GM19324 (cell line): ENCODE measurements around the gene DRD4.
"Not testable (repeated sequence)": the region's sequence is repeated elsewhere in the genome, so short reads cannot be mapped to it uniquely, and the experiment has no call there.

Experiments used
- ATAC-seq: cut with Tn5 transposase; IDR thresholded peaks from one replicate; pipeline ENCODE4 v1.9.1; 2021; ENCODE audit warnings: mild to moderate bottlenecking, moderate library complexity; ENCODE audit not compliant: unreplicated experiment, low FRiP score

Gene DRD4

DNA sequence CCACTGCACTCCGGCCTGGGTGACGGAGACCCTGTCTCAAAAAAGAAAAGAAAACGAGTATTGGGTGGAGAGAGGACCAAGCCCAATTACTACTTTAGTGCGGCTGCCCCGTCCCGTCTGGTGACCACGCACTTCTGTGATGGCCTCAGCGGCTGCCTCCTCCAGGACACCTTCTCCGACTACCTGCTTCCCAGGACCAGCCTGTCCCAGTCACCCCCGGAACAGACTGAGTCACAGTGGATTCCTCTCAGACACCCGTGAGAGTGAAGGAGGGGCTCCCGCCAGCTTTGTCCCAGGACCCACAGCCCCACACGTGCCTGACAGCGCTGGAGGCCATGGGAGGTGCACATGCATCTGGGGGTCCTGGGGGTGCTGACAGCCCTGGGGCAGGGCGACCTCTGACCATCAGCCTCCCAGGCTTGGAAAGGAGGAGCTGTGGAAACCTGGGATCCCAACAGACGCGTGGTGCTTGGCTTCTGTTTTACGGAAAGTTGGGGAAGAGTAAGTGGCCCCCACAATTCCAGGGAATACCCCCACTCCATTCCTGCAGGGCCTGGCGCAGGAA lies 4.8 kb downstream of the DRD4 start:
- no peak for ATAC-seq

DNA sequence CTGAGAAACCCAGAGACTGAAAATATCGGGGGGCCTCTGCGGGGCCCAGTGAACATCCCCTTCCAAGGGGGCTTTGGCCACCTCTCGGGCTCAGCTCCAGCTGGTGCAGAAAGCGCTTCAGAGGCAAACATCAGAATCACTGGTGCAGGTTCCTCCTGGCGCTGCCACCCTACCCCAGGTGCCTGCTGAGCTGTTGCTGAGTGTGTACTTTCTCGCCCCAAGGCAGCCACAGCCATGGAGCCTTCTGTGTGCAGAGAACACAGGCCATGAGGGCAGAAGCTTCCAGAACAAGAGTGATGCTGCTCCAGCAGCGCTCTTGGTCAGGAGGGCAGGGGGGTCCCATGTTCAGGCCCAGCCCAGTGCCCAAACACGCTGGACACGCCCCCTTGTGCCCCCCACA lies 6.3 kb downstream of the DRD4 start:
- ATAC-seq, result no peak

DNA sequence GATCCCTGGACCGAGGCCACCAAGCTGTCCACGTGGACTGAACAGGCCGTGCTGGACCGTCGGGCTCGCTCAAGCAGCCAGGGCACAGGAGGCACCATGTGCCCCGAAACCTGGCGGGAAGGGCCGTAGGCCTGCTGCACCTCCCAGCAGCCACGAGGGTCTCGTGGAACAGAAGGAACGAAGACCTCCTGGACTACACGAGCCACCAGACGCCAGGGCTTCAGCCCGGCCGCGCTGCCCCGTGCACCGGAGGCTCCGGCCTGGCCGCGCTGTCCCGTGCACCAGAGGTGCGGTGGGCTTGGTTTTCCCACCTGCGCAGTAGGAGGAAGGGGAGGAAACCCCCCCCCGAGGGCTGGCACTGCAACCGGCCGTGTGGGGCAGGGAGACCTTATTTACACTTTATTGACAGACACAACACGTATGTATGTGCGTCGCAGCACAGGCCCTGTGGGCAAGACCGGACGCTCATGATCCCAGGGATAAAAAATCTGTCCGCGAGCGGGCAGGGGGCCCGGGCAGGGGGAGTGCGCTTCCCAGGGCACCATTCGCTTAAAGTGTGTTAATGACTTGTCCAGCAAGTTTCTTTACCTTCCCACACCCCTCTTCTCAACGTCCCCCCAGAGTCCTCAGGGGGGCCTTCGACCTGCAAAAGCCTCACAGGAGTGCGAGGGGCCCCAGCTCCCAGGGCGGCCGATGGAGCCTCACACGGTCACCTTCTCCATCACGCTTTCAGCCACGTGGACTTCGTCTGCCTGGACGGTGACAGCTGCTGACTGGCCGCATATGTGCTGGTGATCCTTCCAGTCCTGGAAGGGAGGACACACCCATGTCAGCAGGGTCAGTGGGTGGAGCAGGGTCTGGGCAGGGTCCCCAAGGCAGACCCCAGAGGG lies 7.0 kb downstream of the DRD4 start:
- no peak for ATAC-seq

DNA sequence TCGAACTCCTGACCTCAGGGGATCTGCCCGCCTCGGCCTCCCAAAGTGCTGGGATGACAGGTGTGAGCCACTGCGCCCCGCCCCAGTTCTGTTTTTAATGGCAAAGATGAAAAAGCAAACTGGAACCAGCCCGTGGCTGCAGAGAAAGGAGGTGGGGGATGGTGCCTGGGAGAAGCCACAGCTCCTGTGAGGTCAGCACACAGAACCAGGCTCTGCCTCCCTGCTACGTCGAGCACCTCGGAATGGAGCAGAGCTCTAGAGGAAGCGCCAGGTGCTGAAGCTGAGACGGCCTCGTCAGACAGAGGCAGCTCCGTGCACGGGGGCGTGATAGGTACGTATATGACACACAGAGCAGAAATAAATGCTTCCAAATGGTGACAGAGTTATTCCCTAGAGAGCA lies 8.5 kb downstream of the DRD4 start:
- no peak for ATAC-seq

DNA sequence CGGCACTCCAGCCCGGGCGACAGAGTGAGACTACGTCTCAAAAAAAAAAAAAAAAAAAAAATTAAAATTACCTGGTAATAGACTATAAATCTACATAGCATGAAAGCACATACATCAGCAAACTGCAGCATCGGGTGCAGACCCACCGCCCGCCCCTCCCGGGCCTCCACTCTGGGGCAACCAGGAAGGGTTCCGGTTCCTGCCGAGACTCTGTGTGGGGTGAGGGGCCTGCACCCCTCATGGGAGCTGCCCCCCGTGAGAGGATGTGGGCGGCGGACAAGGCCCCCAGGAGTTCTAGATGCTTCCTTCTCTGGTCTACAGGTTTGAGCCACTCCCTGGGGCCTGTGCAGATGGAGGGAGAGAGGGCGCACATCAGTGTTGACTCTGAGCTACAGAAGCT lies 9.1 kb downstream of the DRD4 start:
- ATAC-seq, result no peak

DNA sequence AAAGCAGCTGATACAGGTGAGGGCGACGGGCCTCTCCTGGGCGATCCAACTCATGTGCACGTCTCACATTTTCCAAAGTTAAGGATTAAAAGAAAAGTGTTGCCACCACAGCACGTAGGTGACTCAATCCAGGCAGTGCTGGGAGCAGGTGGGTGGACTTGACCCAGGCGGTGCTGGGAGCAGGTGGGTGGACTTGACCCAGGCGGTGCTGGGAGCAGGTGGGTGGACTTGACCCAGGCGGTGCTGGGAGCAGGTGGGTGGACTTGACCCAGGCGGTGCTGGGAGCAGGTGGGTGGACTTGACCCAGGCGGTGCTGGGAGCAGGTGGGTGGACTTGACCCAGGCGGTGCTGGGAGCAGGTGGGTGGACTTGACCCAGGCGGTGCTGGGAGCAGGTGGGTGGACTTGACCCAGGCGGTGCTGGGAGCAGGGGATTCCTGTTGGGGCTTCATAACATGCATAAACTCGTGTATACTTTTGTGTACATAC lies 10.6 kb downstream of the DRD4 start:
- not testable (repeated sequence) for ATAC-seq

DNA sequence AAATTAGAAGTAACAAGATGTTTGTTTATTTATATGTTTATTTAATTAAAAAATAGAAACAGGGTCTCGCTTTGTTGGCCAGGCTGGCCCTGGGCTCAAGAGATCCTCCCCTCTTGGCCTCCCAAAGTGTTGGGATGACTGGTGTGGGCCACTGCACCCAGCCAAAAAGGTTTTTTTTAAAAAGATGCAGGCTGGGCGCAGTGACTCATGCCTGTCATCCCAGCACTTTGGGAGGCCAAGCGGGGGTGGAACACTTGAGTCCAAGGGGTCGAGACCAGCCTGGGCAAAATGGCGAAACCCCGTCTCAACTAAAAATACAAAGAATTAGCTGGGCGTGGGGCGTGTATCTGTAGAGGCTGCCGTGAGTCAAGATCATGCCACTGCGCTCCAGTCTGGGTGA lies 13.4 kb downstream of the DRD4 start:
- ATAC-seq, result no peak

DNA sequence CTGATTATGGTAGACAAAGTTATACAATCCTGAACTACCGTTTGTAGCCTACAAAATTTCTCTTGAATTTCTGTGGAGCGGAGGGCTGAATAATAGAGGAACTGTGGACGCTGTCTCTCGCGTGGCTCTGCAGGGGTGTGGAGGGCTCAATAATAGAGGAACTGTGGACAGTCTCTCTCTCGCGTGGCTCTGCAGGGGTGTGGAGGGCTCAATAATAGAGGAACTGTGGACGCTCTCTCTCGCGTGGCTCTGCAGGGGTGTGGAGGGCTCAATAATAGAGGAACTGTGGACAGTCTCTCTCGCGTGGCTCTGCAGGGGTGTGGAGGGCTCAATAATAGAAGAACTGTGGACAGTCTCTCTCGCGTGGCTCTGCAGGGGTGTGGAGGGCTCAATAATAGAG lies 16.1 kb downstream of the DRD4 start:
- not testable (repeated sequence) for ATAC-seq

DNA sequence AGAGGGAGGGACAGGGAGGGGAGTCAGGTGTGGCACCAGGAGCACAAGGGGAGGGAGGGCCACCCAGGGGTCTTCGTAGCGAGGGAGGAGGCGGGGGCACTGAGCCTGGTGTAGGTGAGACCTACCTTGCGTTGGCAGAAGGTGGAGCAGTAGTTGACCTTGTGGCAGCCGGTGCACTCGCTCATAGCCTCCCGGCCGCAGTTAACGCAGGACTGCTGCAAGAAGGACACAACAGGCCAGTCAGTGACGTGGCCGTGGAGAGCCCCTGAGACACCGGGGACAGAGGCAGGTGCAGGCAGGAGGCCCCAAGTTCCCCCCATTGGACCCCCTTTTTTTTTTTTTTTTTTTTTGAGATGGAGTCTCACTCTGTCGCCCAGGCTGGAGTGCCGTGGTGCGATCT lies 16.8 kb downstream of the DRD4 start:
- ATAC-seq, result no peak

DNA sequence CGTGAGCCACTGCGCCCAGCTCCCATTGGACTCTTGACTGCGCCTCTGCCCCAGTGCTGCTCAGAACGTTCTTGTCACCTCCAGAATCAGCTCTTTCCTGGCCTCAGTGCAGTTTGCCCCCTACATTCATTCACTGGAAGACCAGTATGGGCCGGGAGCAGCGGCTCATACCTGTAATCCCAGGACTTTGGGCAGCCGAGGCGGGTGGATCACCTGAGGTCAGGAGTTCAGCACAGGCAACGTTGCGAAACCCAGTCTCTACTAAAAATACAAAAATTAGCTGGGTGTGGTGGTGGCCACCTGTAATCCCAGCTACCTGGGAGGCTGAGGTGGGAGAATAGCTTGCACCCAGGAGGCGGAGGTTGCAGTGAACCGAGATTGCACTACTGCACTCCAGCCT lies 17.4 kb downstream of the DRD4 start:
- ATAC-seq, result not testable (repeated sequence)

DNA sequence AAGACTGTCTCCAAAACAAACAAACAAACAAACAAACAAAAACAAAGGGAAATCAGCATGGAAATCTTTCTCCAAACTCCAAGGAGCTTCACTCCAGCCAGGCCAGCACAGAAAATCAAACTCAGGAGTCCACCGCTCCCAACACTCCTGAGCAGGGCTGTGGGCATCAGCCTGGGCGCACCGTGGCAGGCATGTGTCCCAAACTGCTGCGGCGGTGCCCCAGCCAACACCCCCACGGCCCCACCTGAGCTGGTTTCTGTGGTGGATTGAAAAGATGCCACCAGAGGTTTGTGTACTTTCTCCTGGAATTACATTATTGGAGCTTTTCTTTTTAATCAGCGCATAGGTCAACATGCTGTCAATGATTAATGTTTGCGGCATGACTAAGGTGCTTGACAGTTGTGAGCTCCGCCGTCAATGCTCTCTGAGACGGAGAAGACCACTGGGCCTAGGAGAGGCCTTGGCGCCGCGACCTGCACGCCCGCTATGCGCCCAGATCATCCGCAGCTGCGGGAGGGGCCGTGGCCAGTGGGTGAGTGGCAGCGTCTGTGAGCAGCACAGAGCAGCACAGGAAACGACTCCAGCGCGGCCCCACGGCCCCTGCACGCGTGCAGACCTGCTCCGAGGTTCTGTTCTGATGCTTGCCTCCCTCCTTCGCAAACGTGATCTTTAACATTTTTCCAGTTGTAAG lies 18.1 kb downstream of the DRD4 start:
- ATAC-seq, result no peak

DNA sequence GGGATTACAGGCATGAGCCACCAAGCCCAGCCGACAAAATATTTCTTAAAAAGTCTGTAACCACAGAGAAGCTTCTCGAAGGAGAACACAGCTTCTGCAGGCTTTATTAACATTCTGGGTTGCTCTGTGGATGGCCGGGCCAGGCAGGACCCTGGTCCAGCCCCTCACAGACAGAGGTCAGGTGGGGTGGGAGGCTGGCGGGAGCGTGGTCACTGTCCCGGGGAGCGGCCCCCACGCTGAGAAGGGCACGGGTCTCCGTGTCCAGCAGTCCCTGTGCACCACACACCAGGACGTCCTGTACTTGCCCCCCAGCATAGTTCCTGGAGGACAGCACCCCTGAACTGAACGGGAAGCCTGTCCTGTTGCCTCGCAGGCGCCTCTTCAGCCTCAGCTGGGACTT lies 19.4 kb downstream of the DRD4 start:
- no peak for ATAC-seq

DNA sequence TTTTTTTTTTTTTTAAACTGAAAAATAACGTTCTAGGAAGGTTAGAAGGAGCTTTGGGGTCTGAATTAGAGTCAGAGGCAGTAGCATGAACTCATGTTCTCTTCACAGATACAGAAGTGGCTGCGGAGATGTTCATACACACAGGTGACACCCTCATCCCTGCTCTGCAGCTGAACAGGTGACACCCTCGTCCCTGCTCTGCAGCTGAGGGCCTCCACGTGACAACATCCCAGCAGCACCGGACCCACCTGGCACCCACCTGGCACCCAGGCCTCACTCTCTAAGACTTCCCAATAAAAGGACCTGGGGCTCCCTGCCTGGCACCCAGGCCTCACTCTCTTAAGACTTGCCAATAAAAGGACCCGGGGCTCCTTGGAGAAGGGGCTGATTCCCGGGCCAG lies 19.8 kb downstream of the DRD4 start:
- no peak for ATAC-seq

DNA sequence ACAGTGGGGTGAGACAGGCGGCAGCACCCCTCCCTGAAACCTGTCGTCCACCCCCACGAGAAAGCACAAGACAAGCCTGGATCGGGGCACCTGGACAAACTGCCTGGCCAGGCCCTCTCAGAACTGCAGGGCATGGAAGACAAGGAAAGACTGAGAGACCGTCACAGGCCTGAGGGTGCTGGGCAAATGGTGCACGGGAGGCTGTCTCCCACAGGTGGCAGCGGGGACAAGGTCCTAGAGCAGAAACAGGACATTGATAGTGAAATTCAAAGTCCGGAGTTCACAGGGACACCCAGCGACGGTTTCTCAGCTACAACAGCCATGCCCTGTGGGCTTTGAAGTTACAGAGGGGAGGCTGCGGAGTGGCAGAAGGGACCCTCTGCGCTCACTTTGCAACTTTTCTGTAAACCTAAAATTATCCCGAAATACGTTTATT lies 20.6 kb downstream of the DRD4 start:
- no peak for ATAC-seq

DNA sequence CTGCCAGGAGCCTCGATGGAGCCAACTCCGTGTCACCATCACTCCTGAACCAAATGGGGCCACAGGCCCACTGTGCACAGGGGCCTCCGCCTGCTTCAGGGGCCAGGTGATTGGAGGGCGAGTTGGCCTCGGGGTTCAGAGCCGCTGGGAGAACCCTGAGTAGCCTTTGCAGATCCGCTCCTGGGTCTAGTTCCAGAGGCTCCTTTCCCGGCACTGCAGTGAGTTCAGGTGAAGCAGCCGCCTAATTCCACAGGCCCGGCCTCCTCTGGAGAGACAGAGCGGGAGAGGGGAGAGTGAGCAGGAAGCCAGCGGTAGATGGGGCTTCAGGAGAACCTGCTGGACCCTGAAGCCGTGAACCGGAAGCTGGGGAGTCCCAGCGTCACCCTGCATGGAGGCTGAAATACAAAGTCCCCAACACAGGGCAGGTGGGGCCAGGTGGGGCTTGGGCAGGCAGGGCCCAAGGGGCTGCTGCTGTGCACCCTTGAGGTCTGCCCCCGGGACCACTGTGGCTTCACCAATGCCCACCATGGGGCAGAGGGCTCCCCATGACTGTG lies 22.5 kb downstream of the DRD4 start:
- ATAC-seq, result no peak

DNA sequence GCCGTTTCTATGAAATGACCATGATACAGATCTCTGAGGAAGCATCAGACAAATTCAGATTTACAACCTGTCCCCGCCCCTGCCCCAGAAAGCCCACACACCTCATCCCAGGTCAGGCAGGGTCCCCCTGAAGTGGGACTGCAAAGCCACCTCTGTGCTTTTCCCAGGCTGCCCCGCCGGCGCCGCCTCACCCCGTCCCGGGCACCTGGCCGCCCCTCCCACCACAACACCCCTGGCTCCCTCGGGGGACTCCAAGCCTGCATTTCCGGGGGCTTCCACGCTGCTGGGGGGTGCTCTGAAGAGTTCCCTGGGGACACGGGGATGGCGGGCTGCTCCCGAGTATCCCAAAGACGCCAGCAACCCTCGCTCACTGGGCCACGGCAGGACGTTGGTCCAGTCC lies 23.2 kb downstream of the DRD4 start:
- ATAC-seq, result no peak

DNA sequence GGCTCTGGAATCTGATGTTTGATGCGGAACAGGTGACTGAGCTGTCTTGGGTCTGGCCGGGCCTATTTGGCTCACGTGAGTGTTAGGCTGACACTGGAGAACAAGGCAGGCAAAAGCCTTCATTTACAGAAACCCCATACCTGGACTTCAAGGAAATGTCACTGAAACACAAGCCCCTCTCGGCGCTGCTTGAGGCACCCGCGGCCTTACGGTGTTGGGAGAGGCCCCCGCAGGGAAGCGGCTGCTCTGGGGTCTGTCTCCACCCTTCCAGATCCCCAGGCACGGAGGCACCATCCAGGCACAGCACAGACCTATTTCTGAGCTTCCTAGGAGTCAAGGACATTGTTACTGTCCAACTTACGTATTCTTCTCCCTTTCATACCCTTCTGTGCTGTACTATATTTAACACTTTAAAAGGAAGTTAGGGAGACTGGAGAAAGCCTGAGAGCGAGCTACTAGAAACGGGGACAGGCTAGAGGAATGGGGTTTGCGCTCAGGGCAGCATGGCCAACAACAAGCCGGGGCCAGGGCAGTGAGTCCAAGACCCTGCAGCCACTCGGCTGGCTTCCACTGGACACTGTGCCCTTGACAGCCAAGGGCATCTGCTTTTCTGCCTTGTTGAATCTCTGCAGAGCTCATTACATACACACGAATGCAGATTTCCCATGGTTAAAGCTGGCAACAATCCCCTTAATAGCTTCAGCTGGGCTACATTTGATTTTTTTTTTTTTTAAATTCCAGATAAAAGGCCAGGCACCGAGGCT lies 23.8 kb downstream of the DRD4 start:
- ATAC-seq, result no peak

DNA sequence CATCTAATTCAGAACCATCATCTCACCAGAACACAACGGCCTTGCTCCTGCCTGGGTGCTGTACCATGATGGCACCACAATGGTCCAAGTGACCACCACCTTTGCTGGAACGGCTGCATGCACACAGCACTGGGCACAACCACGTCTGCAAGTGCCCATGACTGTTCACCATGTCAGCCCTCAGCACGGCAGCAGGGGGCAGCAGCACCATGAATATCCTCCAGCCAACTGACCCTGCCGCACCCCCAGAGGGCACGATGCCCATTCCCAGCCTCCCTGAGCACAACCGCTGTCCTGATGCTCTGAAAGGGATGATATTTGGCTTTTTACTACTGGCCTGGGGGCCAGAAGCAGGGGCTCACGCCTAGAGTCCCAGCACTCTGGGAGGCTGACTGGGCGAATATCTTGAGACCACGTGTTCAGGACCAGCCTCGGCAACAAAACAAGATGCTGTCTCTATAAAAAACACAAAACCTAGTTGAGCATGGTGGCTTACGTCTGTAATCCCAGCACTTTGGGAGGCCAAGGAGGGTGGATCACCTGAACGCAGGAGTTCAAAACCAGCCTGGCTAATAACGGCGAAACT lies 25.7 kb downstream of the DRD4 start:
- ATAC-seq, result no peak

DNA sequence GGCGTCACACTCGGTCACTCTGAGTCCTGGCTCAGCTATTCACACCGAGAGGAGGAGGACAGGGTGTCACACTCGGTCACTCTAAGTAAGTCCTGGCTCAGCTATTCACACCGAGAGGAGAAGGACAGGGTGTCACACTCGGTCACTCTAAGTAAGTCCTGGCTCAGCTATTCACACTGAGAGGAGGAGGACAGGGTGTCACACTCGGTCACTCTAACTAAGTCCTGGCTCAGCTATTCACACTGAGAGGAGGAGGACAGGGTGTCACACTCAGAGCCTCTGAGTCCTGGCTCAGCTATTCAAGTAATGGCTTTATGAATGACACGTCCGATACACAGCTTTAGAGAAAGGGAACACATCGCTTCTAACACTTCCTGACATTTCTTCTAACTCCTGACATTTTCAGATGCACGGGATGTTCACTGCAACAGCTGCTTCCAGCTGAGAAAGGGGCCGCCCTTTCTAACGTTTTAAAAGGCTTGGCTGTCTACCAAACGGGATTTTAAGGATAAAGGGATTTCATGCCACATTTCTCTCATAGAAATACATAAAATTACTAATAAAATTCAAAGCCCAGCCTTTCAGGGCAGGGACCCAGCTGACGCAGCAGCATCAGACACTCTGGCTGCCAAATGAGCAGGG lies 28.1 kb downstream of the DRD4 start:
- ATAC-seq, result no peak
